Body of pancreas (tissue), 4 donors: ENCODE data around the gene LRRC1.

Source experiments
- CTCF ChIP-seq, 7 experiments: fragments of 450-650 bp in 4 of 7; fragments of 200-600 bp in 3 of 7; sonication (generic) in 3 of 7; IDR thresholded peaks; one replicate each; pipeline ENCODE4 v1.5.1; 2016 to 2019; ENCODE audit warnings: antibody characterized with exemption in 7 of 7
- POLR2A ChIP-seq, 3 donors: fragments of 450-650 bp; IDR thresholded peaks; one replicate each; pipeline ENCODE4 v1.6.1; 2016; ENCODE audit warnings: antibody characterized with exemption in 3 of 3, mild to moderate bottlenecking in 2 of 3

- TF ChIP-seq POLR2A (IDR thresholded peaks at IDR 0.05): no peak
- no peak for TF ChIP-seq CTCF (IDR thresholded peaks at IDR 0.05)
These were observed 79.1 kb downstream of the LRRC1 start for GRCh38 chr6:53873922-53874321.
